Fibroblast of skin of left biceps (primary cell): Measurements from ENCODE around the gene VN1R4.
"Not testable (repeated sequence)": the region's sequence is repeated elsewhere in the genome, so short reads cannot be mapped to it uniquely, and the experiment has no call there.

Experiments
- DNase-seq, 2 experiments: peaks; one replicate each; pipeline ENCODE4 v3.0.0-alpha.2; 2013; ENCODE audit warnings: low read depth in 2 of 2

Gene VN1R4, protein sequence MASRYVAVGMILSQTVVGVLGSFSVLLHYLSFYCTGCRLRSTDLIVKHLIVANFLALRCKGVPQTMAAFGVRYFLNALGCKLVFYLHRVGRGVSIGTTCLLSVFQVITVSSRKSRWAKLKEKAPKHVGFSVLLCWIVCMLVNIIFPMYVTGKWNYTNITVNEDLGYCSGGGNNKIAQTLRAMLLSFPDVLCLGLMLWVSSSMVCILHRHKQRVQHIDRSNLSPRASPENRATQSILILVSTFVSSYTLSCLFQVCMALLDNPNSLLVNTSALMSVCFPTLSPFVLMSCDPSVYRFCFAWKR

DNA sequence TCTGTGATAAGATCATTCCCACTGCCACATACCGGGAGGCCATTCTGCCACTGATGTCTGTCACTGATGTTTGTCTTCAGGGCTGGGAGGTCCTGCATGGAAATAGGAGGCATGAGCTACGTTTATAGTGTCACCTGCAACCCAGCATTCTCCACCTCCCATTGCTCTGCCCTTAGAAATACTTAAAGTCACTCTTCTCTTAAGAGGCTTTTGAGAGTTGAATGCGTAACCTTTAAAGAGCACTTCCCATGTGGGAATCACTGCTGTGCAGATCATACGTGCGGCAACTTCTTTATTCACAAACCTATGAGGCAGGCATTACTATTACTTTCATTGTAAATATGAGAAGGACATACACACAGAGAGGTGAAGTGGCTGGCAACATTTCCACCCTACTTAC, at the start of gene VN1R4:
VN1R4 (minus strand) TSS at position 101 of the 400 bp plus-strand sequence; CDS start at position 43, 58 bp downstream.
- not testable (repeated sequence) for DNase-seq

DNA sequence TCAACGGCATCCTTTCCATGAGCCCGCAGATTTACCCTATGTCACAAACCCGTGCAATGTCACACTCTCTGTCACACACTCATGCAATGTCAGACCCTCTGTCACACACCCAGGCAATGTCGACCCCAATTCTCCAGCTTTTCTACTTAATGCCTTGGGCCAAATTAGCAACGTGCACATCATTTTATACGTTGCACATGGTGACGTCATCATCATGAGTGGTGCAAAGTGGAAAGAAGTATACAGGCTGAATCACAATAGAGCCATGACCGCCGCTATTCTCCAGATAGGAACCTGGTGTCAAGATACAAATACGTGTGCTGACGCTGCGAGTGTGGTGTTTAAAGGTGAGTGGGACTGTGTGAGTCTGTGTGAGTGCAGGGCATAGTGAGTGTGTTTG, 44.4 kb upstream of the VN1R4 start:
- DNase-seq, result no peak

DNA sequence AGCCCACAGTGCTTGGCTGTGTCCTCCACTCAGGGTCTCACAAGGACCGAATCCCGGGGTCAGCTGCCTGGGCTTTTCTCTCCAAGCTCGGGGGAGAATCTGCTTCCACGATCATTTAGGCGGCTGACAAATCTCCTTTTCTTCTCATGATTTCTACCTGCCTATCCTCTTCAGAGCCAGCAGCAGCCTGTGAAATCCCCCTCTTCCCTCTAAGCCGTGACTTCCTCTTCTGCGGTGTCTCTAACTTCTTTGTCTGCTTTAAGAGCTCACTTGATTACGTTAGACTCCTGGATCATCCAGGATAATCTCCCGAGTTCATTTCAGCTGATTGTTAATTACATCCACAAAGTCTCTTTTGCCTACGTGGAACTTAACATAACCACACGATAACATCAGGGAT, 43.5 kb upstream of the VN1R4 start:
- no peak for DNase-seq

DNA sequence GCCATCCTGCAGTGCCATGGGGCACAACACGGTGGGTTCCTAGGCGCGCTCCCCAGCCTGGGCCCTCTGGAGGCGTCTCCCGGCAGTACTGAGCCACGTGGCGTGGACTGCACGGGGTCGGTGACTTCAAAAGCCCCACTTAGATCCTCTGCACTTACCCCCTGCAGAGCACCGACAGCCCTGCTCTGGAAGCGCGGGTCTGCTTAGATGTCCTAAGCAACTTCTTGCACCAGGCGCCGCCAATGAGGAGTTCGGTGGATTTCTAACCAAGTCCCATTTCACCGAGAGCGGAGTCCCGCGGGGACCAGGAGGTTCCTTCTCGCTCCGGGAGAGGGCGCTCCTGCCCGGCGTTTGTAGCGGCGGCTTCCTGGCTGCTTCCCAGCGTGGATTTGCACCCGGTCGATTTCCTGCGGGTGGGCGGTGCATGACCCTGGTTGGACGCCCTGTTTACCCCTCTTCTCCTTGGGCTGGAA, 40.9 kb upstream of the VN1R4 start:
- no peak for DNase-seq

DNA sequence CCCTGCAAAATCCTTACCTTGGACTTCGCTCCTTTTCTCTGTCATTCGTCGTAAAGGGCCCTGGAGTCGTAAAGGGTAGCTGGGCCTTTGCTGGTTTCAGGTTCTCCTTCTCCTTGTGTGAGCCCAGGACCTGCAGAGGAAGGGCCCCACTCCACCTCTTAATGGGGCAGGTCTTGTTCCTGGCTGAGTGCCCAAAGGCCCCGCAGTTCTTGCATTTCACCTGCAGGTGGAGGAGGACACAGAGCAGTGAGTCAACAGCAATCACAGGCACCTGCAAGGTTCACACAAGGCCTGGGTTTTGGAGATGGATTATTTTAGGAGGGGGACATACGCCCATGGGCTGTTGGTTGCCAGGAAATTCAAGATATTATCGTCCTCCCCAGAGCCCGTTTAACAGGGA, 33.8 kb upstream of the VN1R4 start:
- not testable (repeated sequence) for DNase-seq

DNA sequence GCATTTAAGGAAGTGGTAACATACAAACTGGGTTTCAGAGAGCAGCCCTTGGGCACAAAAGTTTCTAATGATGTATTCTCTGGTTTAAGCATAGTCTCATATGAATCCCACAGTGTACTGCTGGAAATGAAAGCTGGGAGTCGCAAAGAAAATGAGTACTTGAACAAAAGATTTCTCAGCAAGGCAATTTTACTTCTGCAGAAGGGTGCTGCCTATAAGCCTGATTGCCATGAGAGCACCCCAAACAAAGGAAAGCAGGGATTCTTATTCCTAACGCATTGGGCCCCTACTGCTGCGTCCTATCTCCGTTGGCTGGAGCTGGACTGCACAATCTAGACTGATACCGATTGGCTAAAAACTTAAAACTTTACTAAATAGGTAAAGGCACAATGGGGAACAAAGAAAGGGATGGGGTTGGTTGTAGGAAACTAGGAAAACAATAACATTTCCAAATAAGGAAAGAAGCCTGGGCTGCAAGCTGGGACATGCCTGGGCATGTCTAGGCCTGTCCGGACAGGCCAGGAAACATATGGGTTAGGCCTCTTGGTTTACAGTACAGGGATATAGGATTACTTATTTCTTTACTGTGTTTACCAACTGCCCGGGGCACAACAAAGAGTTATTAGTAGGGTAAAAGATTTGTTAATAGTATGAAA, 27.4 kb upstream of the VN1R4 start:
- DNase-seq, result no peak

DNA sequence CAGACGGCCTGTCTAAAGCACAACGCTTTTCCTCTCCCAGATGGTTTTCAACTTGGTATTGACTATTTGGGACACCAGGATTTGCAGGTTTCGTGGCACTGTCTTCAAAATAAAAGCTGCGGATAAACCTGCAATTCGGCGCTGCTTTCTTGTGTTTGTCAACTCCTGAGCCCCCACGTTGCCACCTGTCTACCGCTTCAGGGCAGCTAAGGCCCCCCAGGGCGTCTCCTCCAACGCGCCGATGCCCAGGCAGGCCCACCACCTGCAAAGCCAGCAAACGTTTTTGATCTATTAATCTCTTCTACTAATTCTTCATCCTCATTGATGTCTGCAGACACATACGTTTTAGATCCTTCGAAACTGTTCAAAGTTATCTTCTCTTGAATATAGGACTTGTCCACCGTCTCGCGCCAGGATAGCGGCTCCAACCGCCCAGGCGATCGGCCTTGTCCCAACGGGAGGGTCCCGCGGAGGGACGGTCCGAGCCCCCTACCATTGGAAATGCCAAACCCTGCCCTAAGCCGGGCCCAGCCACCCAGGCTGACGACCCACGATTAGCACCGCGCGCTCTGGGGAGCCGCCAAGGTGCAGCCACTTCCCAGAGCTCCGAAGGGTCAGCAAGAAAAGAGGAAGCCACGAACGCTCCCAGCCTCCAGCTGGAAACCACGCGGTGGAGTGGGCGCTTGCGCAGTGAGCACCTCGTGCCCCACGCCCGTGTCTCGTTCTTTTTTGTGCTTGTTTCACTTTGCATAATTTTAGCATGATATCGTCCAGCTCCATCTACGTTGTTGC, 23.4 kb upstream of the VN1R4 start:
- DNase-seq, result no peak

DNA sequence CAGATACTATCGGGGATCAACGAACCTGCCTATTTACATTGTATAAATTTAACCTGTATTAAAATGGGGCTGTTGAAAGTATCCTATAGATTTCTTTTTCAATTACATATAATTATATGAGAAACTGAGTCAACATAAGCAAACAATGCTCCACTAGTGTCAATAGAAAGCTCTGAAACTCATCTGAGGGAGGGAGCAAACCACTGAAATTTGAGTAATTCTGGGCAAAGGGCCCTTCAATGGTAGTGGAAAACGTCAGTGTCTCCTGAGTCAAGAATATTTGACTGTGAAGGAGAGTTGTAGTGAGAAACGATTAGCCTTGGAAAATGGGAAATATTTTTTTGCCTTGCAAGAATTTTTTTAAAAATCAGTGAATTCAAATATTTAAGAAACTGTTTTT, 17.6 kb upstream of the VN1R4 start:
- DNase-seq, result no peak

DNA sequence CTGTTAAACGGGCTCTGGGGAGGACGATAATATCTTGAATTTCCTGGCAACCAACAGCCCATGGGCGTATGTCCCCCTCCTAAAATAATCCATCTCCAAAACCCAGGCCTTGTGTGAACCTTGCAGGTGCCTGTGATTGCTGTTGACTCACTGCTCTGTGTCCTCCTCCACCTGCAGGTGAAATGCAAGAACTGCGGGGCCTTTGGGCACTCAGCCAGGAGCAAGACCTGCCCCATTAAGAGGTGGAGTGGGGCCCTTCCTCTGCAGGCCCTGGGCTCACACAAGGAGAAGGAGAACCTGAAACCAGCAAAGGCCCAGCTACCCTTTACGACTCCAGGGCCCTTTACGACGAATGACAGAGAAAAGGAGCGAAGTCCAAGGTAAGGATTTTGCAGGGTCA, 14.4 kb upstream of the VN1R4 start:
- not testable (repeated sequence) for DNase-seq

DNA sequence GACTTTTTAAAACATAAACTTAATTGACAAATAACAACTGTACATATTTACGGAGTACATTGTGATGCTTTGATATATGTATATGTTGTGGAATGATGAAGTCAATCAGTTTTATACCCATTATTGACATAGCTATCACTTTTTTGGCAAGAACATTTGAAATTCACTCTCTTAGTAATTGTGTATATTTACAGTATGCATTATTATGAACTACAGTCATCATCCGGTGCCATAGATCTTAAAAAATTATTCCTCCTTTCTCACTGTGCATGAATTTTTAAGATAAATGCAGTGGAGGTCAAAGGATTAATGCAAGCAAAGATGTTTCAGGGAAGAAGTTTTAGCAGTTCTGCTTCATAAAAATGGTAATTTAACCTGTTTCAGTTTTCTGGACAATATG, 8.0 kb upstream of the VN1R4 start:
- DNase-seq, result no peak

DNA sequence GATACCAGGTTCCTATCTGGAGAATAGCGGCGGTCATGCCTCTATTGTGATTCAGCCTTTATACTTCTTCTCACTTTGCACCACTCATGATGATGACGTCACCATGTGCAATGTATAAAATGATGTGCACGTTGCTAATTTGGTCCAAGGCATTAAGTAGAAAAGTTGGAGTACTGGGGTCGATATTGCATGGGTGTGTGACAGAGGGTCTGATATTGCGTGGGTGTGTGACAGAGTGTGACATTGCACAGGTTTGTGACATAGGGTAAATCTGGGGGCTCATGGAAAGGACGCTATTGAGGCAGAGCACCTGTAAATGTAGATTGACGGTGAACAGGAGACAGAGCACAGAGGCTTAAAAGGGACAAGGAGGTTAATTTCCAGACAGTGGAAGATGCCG, 4.5 kb upstream of the VN1R4 start:
- no peak for DNase-seq

DNA sequence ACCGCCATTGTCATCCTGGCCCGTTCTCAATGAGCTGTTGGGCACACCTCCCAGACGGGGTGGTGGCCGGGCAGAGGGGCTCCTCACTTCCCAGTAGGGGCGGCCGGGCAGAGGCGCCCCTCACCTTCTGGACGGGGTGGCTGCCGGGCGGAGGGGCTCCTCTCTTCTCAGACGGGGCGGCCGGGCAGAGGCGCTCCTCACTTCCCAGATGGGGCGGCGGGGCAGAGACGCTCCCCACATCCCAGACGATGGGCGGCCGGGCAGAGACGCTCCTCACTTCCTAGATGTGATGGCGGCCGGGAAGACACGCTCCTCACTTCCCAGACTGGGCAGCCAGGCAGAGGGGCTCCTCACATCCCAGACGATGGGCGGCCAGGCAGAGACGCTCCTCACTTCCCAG, 2.3 kb upstream of the VN1R4 start:
- DNase-seq, result not testable (repeated sequence)

DNA sequence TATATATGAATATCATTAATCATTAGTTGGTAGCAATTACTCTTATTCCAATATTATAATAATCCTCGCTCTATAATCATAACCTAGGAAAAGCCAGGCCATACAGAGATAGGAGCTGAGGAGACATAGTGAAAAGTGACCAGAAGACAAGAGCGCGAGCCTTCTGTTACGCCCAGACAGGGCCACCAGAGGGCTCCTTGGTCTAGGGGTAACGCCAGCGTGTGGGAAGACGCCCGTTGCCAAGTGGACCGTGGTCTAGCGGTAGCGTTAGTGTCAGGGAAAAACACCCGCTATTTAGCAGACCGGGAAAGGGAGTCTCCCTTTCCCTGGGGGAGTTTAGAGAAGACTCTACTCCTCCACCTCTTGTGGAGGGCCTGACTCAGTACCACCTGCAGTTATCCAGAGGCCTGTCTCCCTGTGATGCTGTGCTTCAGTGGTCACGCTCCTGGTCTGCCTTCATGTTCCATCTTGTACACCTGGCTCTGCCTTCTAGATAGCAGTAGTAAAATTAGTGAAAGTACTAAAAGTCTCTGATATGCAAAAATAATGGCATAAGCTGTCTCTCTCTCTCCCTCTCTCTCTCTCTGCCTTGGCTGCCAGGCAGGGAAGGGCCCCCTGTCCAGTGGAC, 9.7 kb downstream of the VN1R4 start, which contains the start of gene VN1R2:
VN1R2 (plus strand) TSS at position 578 of the 628 bp plus-strand sequence. CDS start 84 bp downstream, outside the sequence.
- not testable (repeated sequence) for DNase-seq

DNA sequence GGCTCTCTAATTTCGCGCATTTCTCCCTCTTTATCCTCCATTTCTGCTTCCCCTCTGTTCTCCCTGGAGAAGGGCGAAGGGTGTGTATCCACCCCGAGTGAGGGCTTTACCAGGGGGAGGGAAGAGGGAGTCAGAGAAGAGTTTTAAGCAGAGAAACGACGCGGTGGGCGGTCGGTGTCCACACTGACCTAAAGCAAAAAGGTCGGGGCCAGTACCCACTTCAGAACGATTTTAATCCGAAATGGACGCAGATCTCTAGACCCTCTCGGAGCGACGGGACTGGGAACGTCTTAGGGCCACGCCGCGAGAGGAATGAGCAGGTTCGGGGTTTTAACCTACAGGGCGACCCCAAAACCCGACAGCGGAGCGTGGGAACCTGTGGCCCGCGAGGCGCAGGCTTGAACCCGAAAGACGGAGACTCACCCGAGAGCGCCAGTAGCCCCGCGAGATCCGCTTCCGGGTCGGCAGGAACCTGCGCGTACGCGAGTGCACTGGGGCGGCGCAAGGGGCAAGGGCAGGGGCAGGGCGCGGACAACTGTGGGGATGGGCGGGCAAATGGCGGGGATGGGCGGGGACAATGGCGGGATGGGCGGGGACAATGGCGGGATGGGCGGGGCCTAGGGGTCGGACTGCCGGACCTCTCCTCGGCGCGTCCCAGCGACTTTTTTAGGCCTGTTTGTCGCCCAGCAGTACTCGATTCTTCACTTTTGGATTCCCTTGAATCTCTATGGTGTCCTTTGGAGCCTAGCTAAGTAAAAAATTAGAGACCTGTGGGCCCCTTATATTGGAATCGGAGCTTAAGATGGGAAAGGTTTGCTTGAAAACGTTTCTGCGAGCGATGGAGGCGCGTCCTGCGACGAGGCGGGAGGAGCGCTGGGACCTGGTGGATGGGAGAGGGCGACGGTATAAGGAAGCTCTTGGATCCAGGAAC, 12.8 kb downstream of the VN1R4 start, which contains the start of gene ZNF677:
ZNF677 (minus strand) TSS at position 463 of the 931 bp plus-strand sequence. CDS start 3,323 bp downstream, outside the sequence.
- peak; percentile 60 to 67 for DNase-seq

DNA sequence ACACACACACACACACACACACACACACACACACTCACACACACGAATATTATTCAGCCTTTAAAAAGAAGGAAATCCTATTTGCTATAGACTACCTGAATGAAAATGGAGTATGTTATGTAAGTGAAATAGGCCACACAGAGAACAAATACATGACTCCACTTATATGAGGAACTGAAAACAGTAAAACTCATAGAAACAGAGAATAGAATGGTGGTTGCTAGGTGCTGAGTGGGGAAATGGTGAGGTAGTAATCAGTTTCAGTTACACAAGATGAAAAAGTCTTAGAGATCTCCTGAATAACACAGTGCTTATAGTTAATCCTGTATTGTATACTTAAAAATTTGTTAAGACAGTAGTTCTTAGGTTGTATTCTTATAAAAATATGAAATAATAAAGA, 21.0 kb downstream of the VN1R4 start:
- DNase-seq, result no peak

DNA sequence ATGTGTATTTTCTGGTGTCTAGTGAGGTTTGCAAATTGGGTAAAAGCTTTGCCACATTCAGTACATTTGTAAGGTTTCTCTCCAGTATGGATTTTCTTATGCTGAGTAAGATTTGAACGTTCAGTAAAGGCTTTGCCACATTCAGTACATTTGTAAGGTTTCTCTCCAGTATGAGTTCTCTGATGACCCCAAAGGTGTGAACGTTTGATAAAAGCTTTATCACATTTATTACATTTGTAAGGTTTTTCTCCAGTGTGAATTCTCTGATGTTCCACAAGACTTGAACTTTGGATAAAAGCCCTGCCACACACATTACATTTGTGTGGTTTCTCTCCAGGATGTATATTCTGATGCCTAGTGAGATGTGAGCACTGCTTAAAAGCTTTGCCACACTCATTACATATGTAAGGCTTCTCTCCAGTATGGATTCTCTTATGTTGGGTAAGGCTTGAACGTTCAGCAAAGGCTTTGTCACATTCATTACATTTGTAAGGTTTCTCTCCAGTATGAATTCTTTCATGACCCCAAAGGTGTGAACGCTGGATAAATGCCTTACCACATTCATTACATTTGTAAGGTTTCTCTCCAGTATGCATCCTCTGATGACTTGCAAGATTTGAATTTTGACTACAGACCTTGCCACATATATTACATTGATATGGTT, 30.3 kb downstream of the VN1R4 start:
- no peak for DNase-seq

DNA sequence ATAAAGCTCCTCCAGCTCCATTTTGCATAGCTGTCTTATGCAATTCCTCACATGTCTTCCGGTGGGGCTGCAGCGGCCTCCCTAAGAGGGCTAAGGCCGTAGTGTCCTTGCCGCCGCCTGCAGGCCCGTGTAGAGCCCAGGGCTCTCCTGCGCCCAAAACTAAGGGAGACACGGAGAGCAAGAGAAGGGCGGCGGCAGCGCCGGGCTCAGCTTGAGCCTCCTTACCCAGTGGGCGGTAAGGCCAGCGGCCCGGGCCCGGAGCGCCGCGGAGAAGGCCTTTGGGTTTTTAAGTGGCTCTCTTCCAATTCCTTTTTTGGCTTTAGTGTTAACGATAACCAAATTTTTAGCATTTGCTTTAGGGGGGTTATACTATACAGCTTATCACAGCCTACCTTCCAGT, 42.9 kb downstream of the VN1R4 start:
- DNase-seq, result no peak

DNA sequence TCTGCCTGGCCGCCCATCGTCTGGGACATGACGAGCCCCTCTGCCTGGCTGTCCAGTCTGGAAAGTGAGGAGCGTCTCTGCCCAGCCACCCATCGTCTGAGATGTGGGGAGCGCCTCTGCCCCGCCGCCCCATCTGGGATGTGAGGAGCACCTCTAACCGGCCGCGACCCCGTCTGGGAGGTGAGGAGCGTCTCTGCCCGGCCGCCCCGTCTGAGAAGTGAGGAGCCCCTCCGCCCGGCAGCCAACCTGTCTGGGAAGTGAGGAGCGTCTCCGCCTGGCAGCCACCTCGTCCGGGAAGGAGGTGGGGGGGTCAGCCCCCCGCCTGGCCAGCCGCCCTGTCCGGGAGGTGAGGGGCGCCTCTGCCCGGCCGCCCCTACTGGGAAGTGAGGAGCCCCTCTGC, 44.8 kb downstream of the VN1R4 start:
- not testable (repeated sequence) for DNase-seq
